Measurements from ENCODE around the gene STRIP2. TPM values are rescaled to one million over a fixed set of nuclear protein-coding genes. Genes with fewer than 3 reads are reported as not detected.
A peak's percentile ranks its signal among the peaks of the same experiment; 100 is the strongest.

The STRIP2 gene
- total RNA-seq, 3 donors from 2014 or later (not counting 1 experiment from before 2014, with no cell fraction given) = 1.7 to 2.3 (median 2.1) TPM

- ATAC-seq (peak in 1 of 3 donors; percentile 11), DNase-seq (peak in 1 of 2 donors; percentile 35)
- Mint-ChIP-seq H3K4me3 (peak overlapping the region; percentile 32), H3K27me3 (ENCODE audit: low read depth in 2 of 2) (no peaks in the 10 kb centered on the region), H3K27ac (peak overlapping the region; percentile 79 to 88), H3K4me1 (peaks cover 40 to 41% of the 10 kb centered on the region in 2 donors), H3K9me3 (no peaks in the 10 kb centered on the region), H3K36me3 (no peaks in the 10 kb centered on the region)
- Histone ChIP-seq H3K4me1 (ENCODE audit: control insufficient read depth, insufficient read depth, low read length) (peaks cover 42% of the 10 kb centered on the region), H3K27ac (ENCODE audit: low read length) (no peak overlapping the region), H3K4me3 (ENCODE audit: low read length) (no peak overlapping the region), H3K27me3 (ENCODE audit: control insufficient read depth, insufficient read depth, low read length) (no peaks in the 10 kb centered on the region), H3K36me3 (ENCODE audit: control insufficient read depth, insufficient read depth, low read length) (no peaks in the 10 kb centered on the region), H3K9me3 (ENCODE audit: control insufficient read depth, insufficient read depth, low read length) (no peaks in the 10 kb centered on the region)
- TF ChIP-seq, protein P1, sequence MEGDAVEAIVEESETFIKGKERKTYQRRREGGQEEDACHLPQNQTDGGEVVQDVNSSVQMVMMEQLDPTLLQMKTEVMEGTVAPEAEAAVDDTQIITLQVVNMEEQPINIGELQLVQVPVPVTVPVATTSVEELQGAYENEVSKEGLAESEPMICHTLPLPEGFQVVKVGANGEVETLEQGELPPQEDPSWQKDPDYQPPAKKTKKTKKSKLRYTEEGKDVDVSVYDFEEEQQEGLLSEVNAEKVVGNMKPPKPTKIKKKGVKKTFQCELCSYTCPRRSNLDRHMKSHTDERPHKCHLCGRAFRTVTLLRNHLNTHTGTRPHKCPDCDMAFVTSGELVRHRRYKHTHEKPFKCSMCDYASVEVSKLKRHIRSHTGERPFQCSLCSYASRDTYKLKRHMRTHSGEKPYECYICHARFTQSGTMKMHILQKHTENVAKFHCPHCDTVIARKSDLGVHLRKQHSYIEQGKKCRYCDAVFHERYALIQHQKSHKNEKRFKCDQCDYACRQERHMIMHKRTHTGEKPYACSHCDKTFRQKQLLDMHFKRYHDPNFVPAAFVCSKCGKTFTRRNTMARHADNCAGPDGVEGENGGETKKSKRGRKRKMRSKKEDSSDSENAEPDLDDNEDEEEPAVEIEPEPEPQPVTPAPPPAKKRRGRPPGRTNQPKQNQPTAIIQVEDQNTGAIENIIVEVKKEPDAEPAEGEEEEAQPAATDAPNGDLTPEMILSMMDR (IDR thresholded peaks at IDR 0.05) = no peak
- 57% methylated on average over 1 of the region's 6 CpGs for WGBS (ENCODE audit: insufficient coverage)
- intact Hi-C loops (cut with micrococcal nuclease) = loop anchor here (5.0 kb wide), 1 partner anchor 37 kb away; no protein-coding TSS in a partner anchor
These were observed 65.8 kb downstream of the STRIP2 start for GRCh38 chr7:129499999-129500398.

DNA sequence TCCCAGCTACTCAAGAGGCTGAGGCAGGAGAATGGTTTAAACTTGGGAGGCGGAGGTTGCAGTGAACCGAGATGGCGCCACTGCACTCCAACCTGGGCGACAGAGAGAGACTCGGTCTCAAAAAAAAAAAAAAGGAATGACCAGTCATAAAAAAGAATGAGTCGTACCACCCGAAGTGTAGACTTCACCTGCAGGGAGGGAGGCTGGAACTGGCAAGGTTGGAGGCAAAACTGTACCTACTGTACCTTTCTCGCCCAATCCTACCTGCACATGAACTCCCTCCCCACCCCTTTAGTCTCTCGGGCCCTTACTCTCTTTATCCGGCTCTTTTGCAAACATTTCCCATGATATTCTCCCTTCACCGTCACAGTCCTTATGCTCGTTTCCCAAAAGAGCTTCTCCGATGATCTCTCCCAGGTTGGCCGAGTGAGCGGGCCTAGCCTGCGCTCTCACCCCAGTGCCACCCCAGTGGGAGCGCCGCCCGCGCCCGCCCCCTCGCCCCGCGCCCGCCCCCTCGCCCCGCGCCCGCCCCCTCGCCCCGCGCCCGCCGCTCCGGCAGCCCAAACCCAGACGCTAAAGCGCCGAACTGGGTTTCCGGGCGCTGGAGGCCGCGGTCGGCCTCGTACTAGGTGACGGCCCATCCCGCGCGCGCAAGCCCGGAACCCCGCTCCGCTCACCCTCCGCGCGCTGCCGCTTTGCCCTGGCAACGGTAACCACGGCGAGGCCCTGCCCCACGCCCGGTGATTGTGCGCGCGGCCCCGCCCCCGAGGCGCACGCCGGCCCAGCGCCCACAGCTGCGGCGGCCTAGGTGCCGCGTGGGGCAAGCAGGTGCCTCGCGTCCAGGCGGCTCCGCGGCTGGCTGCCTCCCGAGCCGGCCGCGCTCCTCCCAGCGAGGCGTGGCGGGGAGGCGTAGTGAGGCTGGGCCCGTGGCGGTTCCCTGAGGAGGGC is 67.8 kb downstream of the STRIP2 start, which contains the start of gene SMKR1:
Gene SMKR1 (plus strand): TSS at position 772 of the 948 bp plus-strand sequence. CDS start 294 bp downstream, outside the sequence.
- TF ChIP-seq, protein P1 (IDR thresholded peaks at IDR 0.05) = no peak
- intact Hi-C loops (cut with micrococcal nuclease) = loop anchor here (1.0 to 5.0 kb wide), 3 partner anchors 35 to 109 kb away; partner anchors contain the start of gene NRF1
- no peaks in the 10 kb centered on the region for H3K36me3 ChIP-seq (ENCODE audit: control insufficient read depth, insufficient read depth, low read length)
- H3K27ac ChIP-seq (ENCODE audit: low read length) = peak within 1 kb of the TSS; percentile 83
- WGBS (ENCODE audit: insufficient coverage) = 6% methylated on average over 89 of the region's 89 CpGs
- H3K4me3 ChIP-seq (ENCODE audit: low read length) = peak within 1 kb of the TSS; percentile 57
- no peaks in the 10 kb centered on the region for H3K9me3 Mint-ChIP-seq
- no peaks in the 10 kb centered on the region for H3K36me3 Mint-ChIP-seq
- H3K27me3 Mint-ChIP-seq (ENCODE audit: low read depth in 2 of 2) = no peaks in the 10 kb centered on the region
- peak within 1 kb of the TSS; percentile 85 to 88 for H3K27ac Mint-ChIP-seq
- peak within 1 kb of the TSS; percentile 91 for H3K4me3 Mint-ChIP-seq
- peaks cover 32 to 35% of the 10 kb centered on the region in 2 donors for H3K4me1 Mint-ChIP-seq
- peak; percentile 92 to 98 (median 95) for ATAC-seq
- H3K4me1 ChIP-seq (ENCODE audit: control insufficient read depth, insufficient read depth, low read length) = peaks cover 36% of the 10 kb centered on the region
- H3K27me3 ChIP-seq (ENCODE audit: control insufficient read depth, insufficient read depth, low read length) = no peaks in the 10 kb centered on the region
- DNase-seq = peak; percentile 75 to 98
- H3K9me3 ChIP-seq (ENCODE audit: control insufficient read depth, insufficient read depth, low read length) = no peaks in the 10 kb centered on the region

- Histone ChIP-seq H3K9me3 (ENCODE audit: control insufficient read depth, insufficient read depth, low read length) (no peaks in the 10 kb centered on the region), H3K4me3 (ENCODE audit: low read length) (peak overlapping the region; percentile 49), H3K4me1 (ENCODE audit: control insufficient read depth, insufficient read depth, low read length) (peaks cover 33% of the 10 kb centered on the region), H3K27ac (ENCODE audit: low read length) (peak overlapping the region; percentile 46), H3K27me3 (ENCODE audit: control insufficient read depth, insufficient read depth, low read length) (no peaks in the 10 kb centered on the region), H3K36me3 (ENCODE audit: control insufficient read depth, insufficient read depth, low read length) (no peaks in the 10 kb centered on the region)
- H3K27ac Mint-ChIP-seq = peak overlapping the region; percentile 85 to 88
- peak overlapping the region; percentile 91 for H3K4me3 Mint-ChIP-seq
- intact Hi-C loops (cut with micrococcal nuclease) = loop anchor here (1.0 to 5.0 kb wide), 3 partner anchors 34 to 108 kb away; partner anchors contain the start of gene NRF1
- DNase-seq (no peak), ATAC-seq (peak; percentile 19 to 34 (median 20))
- H3K27me3 Mint-ChIP-seq (ENCODE audit: low read depth in 2 of 2) = no peaks in the 10 kb centered on the region
- peaks cover 24 to 25% of the 10 kb centered on the region in 2 donors for H3K4me1 Mint-ChIP-seq
- H3K36me3 Mint-ChIP-seq = no peaks in the 10 kb centered on the region
- TF ChIP-seq, protein P1 (IDR thresholded peaks at IDR 0.05) = no peak
- no peaks in the 10 kb centered on the region for H3K9me3 Mint-ChIP-seq
- WGBS (ENCODE audit: insufficient coverage) = 17% methylated on average over 58 of the region's 58 CpGs
These were observed 68.8 kb downstream of the STRIP2 start for GRCh38 chr7:129502708-129503685.

Measured in natural killer cell (primary cell).